Esophagus squamous epithelium (tissue), 5 donors: ENCODE measurements around the gene FTSJ3. TPM values are rescaled to one million over a fixed set of nuclear protein-coding genes. Genes with fewer than 3 reads are reported as not detected.
A peak's percentile ranks its signal among the peaks of the same experiment; 100 is the strongest.

Experiments
- DNase-seq: peaks from one replicate; lab custom pipeline; 2025; lab: John Stamatoyannopoulos, UW
- H3K27ac ChIP-seq, 4 donors: fragments of 200-600 bp; sonication (generic); one replicate each; pipeline ENCODE4 v1.5.1; 2016 to 2019; ENCODE audit warnings: mild to moderate bottlenecking in 1 of 4
- H3K27me3 ChIP-seq, 4 donors: fragments of 200-600 bp; sonication (generic); 1 replicate in 3 of 4; 2 replicates in 1 of 4; pipeline versions ENCODE4 v1.5.1 to v1.6.0; 2017 to 2021; ENCODE audit warnings: antibody characterized with exemption in 1 of 4
- H3K36me3 ChIP-seq, 3 donors: fragments of 200-600 bp; sonication (generic); one replicate each; pipeline ENCODE4 v1.5.1; 2016 to 2019
- H3K4me1 ChIP-seq, 3 donors: fragments of 200-600 bp; sonication (generic); one replicate each; pipeline ENCODE4 v1.5.1; 2017 to 2019
- H3K4me3 ChIP-seq, 4 donors: fragments of 200-600 bp; sonication (generic); 1 replicate in 3 of 4; 2 replicates in 1 of 4; pipeline ENCODE4 v1.5.1; 2016 to 2019; ENCODE audit warnings: mild to moderate bottlenecking in 2 of 4, moderate library complexity in 1 of 4
- H3K9me3 ChIP-seq, 3 donors: fragments of 200-600 bp; sonication (generic); one replicate each; pipeline ENCODE4 v1.5.1; 2016 to 2019
- CTCF ChIP-seq, 6 experiments: fragments of 450-650 bp in 4 of 6; fragments of 200-600 bp in 2 of 6; sonication (generic) in 2 of 6; IDR thresholded peaks; one replicate each; pipeline ENCODE4 v1.5.1; 2016 to 2019; ENCODE audit warnings: antibody characterized with exemption in 6 of 6, mild to moderate bottlenecking in 4 of 6, moderate library complexity in 4 of 6
- POLR2A ChIP-seq, 4 donors: fragments of 450-650 bp; IDR thresholded peaks; one replicate each; pipeline ENCODE4 v1.6.1; 2017; ENCODE audit warnings: antibody characterized with exemption in 4 of 4, mild to moderate bottlenecking in 4 of 4, moderate library complexity in 3 of 4
- WGBS, 2 donors: methylation state at CpG; one replicate each; pipeline ENCODE4 v1.1.5; 2018; 5-methylcytosine and 5-hydroxymethylcytosine counted together
- intact Hi-C: fragments of 100-400 bp; cut with DNase I; formaldehyde crosslinking; loops from one replicate; pipeline ENCODE4 v1.15.0; 2022
- total RNA-seq, 4 donors: library from RNA; depleted of rRNA; stranded (reverse); fragments of >200 nt; gene quantifications; one replicate each; pipeline ENCODE4 v1.1.0, GENCODE V29; 2016
- donor health status: DM: yes; HTN: yes; CAD: no.

FTSJ3 gene
- total RNA-seq, 4 donors from 2014 or later = 19.8 to 52.3 (median 29.0) TPM

GRCh38 chr17:63834431-63835166, 7.1 kb upstream of the FTSJ3 start:
- DNase-seq = no peak
- intact Hi-C loops = no loop called here
- H3K4me1 ChIP-seq = peaks cover 29 to 80% (median 35%) of the 10 kb centered on the region in 3 donors
- peak overlapping the region; percentile 7 to 51 (median 30) for H3K27ac ChIP-seq
- no peaks in the 10 kb centered on the region for H3K27me3 ChIP-seq
- TF ChIP-seq CTCF (IDR thresholded peaks at IDR 0.05) = peak in 4 of 6 experiments; percentile 34 to 70 (median 46)
- TF ChIP-seq POLR2A (IDR thresholded peaks at IDR 0.05) = no peak
- no peak overlapping the region for H3K4me3 ChIP-seq
- H3K9me3 ChIP-seq = no peaks in the 10 kb centered on the region
- H3K36me3 ChIP-seq = peaks cover 41 to 80% (median 72%) of the 10 kb centered on the region in 3 donors
- 18 to 31% methylated on average over 11 of the region's 13 CpGs for WGBS, 2 donors

GRCh38 chr17:63833741-63834373, 6.4 kb upstream of the FTSJ3 start:
- H3K27ac ChIP-seq = peak overlapping the region in 3 of 4 donors; percentile 7 to 51 (median 36)

GRCh38 chr17:63833026-63833740, 5.7 kb upstream of the FTSJ3 start:
- Histone ChIP-seq H3K27ac (peak overlapping the region in 1 of 4 donors; percentile 2), H3K4me3 (no peak overlapping the region), H3K9me3 (no peaks in the 10 kb centered on the region), H3K27me3 (no peaks in the 10 kb centered on the region), H3K4me1 (peaks cover 28 to 80% (median 34%) of the 10 kb centered on the region in 3 donors), H3K36me3 (peaks cover 41 to 90% (median 76%) of the 10 kb centered on the region in 3 donors)
- intact Hi-C loops = no loop called here
- WGBS, 2 donors = 79 to 93% methylated on average over 6 to 12 of the region's 14 CpGs
- TF ChIP-seq POLR2A (IDR thresholded peaks at IDR 0.05) (no peak), CTCF (IDR thresholded peaks at IDR 0.05) (no peak)
- DNase-seq = no peak

More at GRCh38 chr17:63833741-63834373, 6.4 kb upstream of the FTSJ3 start:
- DNase-seq = no peak
- Histone ChIP-seq H3K4me3 (no peak overlapping the region), H3K36me3 (peaks cover 41 to 88% (median 76%) of the 10 kb centered on the region in 3 donors), H3K27me3 (no peaks in the 10 kb centered on the region), H3K4me1 (peaks cover 27 to 80% (median 34%) of the 10 kb centered on the region in 3 donors), H3K9me3 (no peaks in the 10 kb centered on the region)
- intact Hi-C loops = no loop called here
- TF ChIP-seq POLR2A (IDR thresholded peaks at IDR 0.05) = no peak
- TF ChIP-seq CTCF (IDR thresholded peaks at IDR 0.05) = no peak
- WGBS, 2 donors = 87 to 90% methylated on average over 11 of the region's 15 CpGs

GRCh38 chr17:63832455-63832854, 5.0 kb upstream of the FTSJ3 start:
- Histone ChIP-seq H3K4me3 (no peak overlapping the region), H3K27ac (no peak overlapping the region), H3K4me1 (peaks cover 21 to 76% (median 30%) of the 10 kb centered on the region in 3 donors), H3K36me3 (peaks cover 41 to 88% (median 74%) of the 10 kb centered on the region in 3 donors), H3K9me3 (no peaks in the 10 kb centered on the region), H3K27me3 (no peaks in the 10 kb centered on the region)
- DNase-seq = no peak
- whole genome bisulfite sequencing, 2 donors = 61 to 90% methylated on average over 2 of the region's 2 CpGs
- no peak for TF ChIP-seq POLR2A (IDR thresholded peaks at IDR 0.05)
- TF ChIP-seq CTCF (IDR thresholded peaks at IDR 0.05) = no peak
- intact Hi-C loops = no loop called here
